Esophagus squamous epithelium (tissue), 4 donors: ENCODE results near the gene UBE2O.

ENCODE experiments used
- POLR2A ChIP-seq, 4 donors: fragments of 450-650 bp; IDR thresholded peaks; one replicate each; pipeline ENCODE4 v1.6.1; 2017; ENCODE audit warnings: antibody characterized with exemption in 4 of 4, mild to moderate bottlenecking in 4 of 4, moderate library complexity in 3 of 4
- TF ChIP-seq, protein P1 (sequence below), 6 experiments: fragments of 450-650 bp in 4 of 6; fragments of 200-600 bp in 2 of 6; sonication (generic) in 2 of 6; IDR thresholded peaks; one replicate each; pipeline ENCODE4 v1.5.1; 2016 to 2019; ENCODE audit warnings: antibody characterized with exemption in 6 of 6, mild to moderate bottlenecking in 4 of 6, moderate library complexity in 4 of 6

DNA sequence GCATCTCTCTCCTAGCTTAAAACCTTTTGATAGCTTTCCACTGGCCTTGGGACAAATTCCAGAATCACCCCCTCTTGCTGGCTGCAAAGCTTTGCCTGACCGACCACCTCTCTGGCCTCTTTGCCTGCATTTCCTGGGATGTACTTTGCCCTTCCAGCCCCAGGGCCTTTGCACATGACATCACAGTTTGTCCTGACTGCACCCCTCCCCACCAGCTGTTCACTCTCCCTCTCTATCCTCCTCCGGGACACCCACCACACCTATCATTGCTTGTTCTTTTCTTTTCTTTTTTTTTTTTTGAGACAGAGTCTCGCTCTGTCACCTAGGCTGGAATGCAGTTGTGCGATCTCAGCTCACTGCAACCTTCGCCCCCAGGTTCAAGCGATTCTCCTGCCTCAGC, 22.4 kb upstream of the UBE2O start:
- TF ChIP-seq, protein P1, sequence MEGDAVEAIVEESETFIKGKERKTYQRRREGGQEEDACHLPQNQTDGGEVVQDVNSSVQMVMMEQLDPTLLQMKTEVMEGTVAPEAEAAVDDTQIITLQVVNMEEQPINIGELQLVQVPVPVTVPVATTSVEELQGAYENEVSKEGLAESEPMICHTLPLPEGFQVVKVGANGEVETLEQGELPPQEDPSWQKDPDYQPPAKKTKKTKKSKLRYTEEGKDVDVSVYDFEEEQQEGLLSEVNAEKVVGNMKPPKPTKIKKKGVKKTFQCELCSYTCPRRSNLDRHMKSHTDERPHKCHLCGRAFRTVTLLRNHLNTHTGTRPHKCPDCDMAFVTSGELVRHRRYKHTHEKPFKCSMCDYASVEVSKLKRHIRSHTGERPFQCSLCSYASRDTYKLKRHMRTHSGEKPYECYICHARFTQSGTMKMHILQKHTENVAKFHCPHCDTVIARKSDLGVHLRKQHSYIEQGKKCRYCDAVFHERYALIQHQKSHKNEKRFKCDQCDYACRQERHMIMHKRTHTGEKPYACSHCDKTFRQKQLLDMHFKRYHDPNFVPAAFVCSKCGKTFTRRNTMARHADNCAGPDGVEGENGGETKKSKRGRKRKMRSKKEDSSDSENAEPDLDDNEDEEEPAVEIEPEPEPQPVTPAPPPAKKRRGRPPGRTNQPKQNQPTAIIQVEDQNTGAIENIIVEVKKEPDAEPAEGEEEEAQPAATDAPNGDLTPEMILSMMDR (IDR thresholded peaks at IDR 0.05), result no peak
- no peak for TF ChIP-seq POLR2A (IDR thresholded peaks at IDR 0.05)
